GM03348 (cell line): ENCODE data around the gene FAM81A.
A peak's percentile ranks its signal among the peaks of the same experiment; 100 is the strongest.
"Not testable (repeated sequence)": the region's sequence is repeated elsewhere in the genome, so short reads cannot be mapped to it uniquely, and the experiment has no call there.

Source experiments
- DNase-seq: peaks from one replicate; pipeline ENCODE4 v3.0.0; 2012; ENCODE audit warnings: low spot score

FAM81A gene

DNA sequence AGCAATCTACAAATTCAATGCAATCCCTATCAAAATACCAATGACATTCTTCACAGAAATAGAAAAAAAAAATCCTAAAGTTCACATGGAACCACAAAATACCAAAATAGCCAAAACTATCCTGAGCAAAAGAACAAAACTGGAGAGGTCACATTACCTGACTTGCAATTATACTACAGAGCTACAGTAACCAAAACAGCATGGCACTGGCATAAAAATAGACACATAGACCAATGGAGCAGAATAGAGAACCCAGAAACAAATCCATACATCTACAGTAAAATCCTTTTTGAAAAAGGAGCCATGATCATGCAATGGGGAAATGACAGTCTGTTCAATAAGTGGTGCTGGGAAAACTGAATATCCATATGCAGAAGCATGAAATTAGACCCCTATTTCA lies 51.5 kb downstream of the FAM81A start:
- DNase-seq, result not testable (repeated sequence)

GRCh38 chr15:59491062-59491461 lies 53.1 kb downstream of the FAM81A start:
- DNase-seq, result no peak

DNA sequence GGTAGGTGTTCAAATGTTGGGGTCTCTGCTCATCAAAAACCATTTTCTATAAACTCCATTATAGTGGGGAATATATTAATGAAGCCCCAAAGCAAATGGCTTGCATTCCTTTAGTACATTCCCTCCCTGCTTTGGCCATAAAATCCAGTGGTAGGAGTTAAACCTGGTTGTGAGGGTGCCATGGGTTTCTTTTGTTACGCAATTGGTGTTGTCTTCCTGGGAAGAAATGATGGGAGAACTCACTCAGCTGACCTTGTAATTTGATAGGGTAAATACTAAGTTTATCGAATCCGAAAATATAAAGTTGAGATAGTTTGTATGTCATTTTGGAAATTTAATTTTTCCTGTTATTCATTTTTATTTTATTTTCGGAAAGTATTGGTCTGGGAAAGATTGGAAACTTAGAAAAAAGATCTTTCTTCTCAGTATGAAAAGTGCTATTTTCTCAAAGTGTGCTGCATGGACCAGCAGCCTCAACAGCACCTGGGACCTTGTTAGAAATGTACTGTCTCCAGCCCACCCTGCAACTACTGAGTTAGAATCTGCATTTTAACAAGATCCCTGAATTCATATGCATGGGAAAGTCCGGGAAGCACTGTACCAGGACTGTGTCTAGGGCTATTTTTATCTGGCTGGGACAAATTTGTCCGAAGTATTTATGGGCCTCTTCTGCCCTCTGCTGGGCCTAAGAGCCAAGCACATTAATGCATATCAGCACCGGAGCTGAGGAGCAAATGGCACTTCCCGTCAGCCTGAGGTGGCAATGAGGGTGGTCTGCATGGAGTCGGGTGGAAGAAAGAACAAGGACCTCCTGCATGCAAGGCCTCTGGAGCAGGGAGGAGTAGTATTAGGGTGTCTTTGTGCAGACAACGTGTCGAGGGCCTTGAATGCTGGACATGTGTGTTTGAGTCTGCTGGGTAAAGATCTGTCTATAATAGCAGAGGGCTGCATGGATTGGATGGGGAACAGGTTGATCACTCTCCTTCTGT lies 54.7 kb downstream of the FAM81A start:
- DNase-seq, result peak; percentile 82

DNA sequence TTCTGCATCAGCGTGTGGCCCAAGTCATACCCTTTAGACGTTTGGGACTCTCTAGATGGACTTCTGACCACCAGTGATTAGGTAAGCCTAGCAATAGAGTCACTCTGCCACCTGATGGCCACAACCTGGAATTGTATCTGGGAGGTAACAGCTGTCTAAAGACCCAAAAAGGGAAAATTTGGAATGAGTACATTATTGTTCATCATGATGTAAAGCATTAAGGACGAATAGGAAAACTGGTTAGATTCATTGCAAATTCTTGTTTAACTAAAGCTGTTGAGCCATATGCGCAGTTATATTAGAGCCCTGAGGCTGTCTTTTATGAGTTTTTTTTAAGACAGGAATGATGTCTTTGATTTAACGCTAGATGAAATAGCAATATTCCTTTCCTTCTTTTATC lies 63.6 kb downstream of the FAM81A start:
- peak; percentile 44 for DNase-seq

GRCh38 chr15:59515190-59515589 lies 77.2 kb downstream of the FAM81A start:
- no peak for DNase-seq

- DNase-seq, result no peak
Observed at GRCh38 chr15:59516655-59517461, 78.9 kb downstream of the FAM81A start.

DNA sequence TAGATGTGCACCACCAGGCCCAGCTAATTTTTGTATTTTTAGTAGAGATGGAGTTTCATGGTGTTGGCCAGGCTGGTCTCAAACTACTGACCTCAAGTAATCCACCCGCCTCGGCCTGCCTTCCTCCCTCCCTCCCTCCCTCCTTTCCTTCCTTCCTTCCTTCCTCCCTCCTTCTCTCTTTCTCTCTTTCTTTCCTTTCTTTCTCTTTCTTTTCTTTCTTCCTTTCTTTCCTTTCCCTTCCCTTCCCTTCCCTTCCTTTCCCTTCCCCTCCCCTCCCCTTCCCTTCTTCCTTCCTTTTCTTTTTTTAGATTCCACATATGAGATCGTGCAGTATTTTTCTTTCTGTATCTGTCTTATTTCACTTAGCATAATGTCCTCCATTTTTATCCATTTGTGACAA lies 81.3 kb downstream of the FAM81A start:
- DNase-seq, result no peak

GRCh38 chr15:59521443-59521842 lies 83.5 kb downstream of the FAM81A start:
- no peak for DNase-seq

DNA sequence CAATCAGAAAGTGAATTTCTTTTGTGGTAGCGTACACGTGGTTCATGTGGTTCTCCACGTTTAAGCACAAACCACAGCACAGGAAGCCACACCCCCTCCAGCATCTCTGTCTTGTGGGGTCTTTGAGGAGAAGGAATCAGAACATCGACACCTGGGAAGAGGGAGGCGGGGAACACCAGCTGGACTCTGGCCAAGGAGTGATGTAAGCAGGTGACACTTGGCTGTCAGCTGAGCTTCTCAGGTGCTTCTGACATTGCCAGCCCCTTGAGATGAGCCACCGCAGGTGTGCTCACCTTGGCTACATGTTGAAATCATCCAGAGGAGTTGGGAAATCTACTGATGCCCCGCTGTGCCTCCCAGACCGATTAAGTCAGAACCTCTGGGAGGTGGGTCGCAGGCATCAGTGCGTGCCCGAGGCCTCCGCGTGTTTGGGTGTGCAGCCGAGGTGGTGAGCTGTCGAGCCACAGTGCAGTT lies 85.0 kb downstream of the FAM81A start:
- DNase-seq, result no peak

DNA sequence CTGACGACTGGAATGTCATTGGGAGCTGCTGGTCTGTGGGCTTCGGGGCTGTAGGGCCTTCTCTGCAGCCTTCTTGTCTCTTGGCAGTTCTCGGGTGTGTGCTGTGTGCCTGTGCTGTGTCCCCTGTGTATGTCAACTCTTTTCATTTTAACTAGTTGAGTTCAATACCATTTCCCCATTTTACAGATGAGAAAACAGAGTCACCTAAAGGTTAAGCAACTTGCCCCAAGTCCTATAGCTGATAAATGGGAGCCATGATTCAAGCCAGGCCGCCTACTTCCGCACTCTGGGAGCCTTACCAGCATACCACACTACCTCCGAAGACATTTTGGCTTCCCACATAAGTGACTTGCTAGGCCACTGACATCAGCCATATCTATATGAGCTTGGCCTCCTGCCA lies 85.7 kb downstream of the FAM81A start:
- DNase-seq, result no peak

GRCh38 chr15:59524331-59524731 lies 86.3 kb downstream of the FAM81A start:
- no peak for DNase-seq

GRCh38 chr15:59526466-59526865 lies 88.5 kb downstream of the FAM81A start:
- not testable (repeated sequence) for DNase-seq

DNA sequence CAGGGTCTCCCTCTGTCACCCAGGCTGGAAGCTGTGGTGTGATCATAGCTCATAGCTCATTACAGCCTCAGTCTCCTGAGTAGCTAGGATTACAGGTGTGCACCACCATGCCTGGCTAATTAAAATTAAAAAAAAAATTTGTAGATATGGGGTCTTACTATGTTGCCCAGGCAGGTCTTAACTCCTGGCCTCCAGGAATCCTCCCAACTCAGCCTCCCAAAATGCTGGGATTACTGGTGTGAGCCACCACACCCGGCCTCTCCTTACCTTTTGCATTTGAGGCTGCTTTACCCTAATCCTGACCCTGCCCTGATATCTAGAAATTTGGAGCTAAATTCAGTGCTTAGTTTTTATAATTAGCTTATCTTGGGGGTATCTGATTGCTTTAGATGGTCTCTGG lies 90.4 kb downstream of the FAM81A start:
- no peak for DNase-seq

DNA sequence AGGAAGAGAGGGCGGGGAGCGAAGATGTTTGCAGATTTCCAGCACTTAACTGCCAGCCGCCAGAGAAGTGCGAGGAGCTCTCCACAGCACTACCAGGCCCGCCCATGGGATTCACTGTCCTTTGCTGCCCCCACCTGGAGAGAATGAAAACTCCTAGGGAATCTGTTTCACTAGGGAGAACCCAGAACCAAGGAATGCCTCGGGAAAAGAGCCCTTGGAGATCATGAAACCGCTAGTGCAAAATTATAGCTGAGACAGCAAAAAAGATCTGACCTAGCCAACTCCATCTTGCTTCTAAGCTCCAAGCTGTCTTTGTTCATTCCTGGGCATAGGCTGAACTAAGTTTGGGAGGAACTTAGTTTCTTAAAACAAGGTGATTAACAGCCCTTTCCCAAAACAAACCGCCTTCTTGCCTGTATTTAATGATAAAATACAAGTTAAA lies 91.0 kb downstream of the FAM81A start:
- DNase-seq, result peak; percentile 93

DNA sequence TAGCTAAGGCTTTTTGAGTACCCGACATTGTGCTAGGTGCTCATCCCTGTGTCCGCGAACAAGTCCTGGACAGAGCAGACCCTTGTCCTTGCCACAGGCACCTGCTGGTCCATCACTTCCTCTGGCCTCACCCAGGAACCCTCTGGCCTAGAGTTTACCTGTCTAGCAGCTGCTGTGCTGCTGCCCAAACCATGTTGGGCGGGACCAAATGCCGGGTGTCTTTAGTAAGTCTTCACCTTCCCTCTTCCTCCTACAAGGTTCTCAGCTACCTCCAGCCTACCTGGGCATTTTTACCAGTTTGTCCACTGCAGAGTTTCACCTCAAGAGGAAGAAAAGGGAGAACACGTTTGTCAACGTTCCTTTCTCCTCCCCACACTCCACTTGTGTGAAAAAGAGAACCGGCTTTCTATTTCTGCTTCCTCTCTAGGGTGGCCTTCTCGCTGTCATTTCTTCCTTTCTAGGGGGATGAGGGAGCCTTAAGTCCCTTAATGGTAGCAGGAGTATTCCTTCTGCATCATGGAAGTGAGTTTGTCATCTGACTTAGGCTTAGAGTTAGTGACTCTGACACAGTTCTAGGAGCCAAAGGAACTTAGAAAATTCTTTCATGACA lies 93.2 kb downstream of the FAM81A start:
- no peak for DNase-seq

- DNase-seq, result peak; percentile 52
Observed at GRCh38 chr15:59532770-59533379, 94.9 kb downstream of the FAM81A start.

- no peak for DNase-seq
Observed at GRCh38 chr15:59536553-59536952, 98.6 kb downstream of the FAM81A start.

DNA sequence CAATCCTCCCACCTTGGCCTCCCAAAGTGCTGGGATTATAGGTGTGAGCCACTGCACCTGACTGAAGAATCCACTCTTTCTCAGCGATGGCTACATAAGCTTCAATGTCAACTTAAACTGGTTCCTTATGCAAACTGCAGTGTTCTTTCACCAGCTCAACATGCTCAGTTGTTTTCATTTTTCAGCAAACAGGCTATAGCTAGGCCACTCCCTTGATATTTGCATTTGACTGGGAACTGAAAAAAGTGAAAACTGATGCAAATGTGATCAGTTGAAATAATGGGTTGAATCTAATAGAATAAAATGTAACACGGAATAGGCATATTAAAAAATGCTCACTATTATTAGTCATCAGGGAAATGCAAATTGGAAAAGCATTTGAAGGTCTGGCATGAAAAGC lies 99.4 kb downstream of the FAM81A start:
- DNase-seq, result no peak

DNA sequence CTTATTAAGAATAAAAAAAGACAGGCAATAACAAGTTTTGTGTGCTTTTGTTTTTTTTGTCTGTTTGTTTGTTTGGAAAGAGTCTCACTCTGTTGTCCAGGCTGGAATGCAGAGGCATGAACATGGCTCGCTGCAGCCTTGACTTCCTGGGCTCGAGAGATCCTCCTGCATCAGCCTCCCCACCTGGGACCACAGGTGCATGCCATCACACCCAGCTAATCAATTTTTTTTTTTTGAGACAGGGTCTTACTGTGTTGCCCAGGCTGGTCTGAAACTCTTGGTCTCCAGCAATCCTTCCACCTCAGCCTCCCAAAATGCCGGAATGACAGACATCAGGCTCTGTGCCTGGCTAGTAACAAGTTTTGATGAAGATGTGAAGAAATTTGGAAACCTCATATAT lies 100.5 kb downstream of the FAM81A start:
- DNase-seq, result no peak

- DNase-seq, result no peak
Observed at GRCh38 chr15:59539799-59540198, 101.8 kb downstream of the FAM81A start.

DNA sequence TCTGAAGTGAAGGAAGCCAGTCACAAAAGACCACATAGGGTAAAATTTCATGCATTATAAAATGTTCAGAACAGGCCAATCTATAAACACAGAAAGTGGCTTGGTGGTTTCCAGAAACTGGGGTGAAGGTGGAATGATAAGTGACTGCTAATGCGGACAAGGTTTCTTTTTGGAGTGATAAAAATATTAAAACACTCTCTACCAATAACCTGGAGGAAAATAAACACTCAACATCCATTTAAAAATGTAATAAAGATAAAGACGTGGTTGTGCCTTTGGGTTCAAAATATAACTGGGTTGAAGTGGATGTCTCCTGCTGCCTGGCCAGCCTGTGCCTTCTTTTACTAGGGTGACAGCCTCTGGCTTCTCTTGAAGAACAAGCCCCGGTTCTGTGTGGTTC lies 102.7 kb downstream of the FAM81A start:
- DNase-seq, result no peak

- DNase-seq, result no peak
Observed at GRCh38 chr15:59541750-59542149, 103.8 kb downstream of the FAM81A start.
